ENCODE results near the gene MS4A18.
"Not testable (repeated sequence)": the region's sequence is repeated elsewhere in the genome, so short reads cannot be mapped to it uniquely, and the experiment has no call there.

Gene MS4A18

GRCh38 chr11:60740573-60740972 is 16.1 kb downstream of the MS4A18 start:
- no peak for DNase-seq

GRCh38 chr11:60741421-60741820 is 16.9 kb downstream of the MS4A18 start:
- DNase-seq = no peak

GRCh38 chr11:60743058-60743457 is 18.5 kb downstream of the MS4A18 start:
- DNase-seq = no peak

GRCh38 chr11:60744114-60744513 is 19.6 kb downstream of the MS4A18 start:
- DNase-seq = no peak

GRCh38 chr11:60747359-60747873 is 22.9 kb downstream of the MS4A18 start:
- no peak for DNase-seq

GRCh38 chr11:60748225-60748624 is 23.7 kb downstream of the MS4A18 start:
- DNase-seq = no peak

GRCh38 chr11:60748821-60749220 is 24.3 kb downstream of the MS4A18 start:
- DNase-seq = no peak

GRCh38 chr11:60750911-60751310 is 26.4 kb downstream of the MS4A18 start:
- DNase-seq = no peak

GRCh38 chr11:60753309-60753708 is 28.8 kb downstream of the MS4A18 start:
- DNase-seq = no peak

- DNase-seq = no peak
Observed at GRCh38 chr11:60754887-60755286, 30.4 kb downstream of the MS4A18 start.

GRCh38 chr11:60756307-60757032 is 31.9 kb downstream of the MS4A18 start, which contains the start of gene MS4A15:
Gene MS4A15, plus strand, starts transcription at chr11:60756867. Its CDS starts 6,867 bp downstream, at chr11:60763734.
- peak; percentile 6 for DNase-seq

GRCh38 chr11:60757231-60757800 is 32.8 kb downstream of the MS4A18 start:
- no peak for DNase-seq

GRCh38 chr11:60758671-60759070 is 34.2 kb downstream of the MS4A18 start:
- DNase-seq = not testable (repeated sequence)

GRCh38 chr11:60759438-60760225 is 35.1 kb downstream of the MS4A18 start:
- DNase-seq = not testable (repeated sequence)

- DNase-seq = no peak
Observed at GRCh38 chr11:60761436-60762190, 37.1 kb downstream of the MS4A18 start.

GRCh38 chr11:60762851-60763691 is 38.6 kb downstream of the MS4A18 start:
- DNase-seq = no peak

GRCh38 chr11:60763692-60764369 is 39.3 kb downstream of the MS4A18 start:
- no peak for DNase-seq

GRCh38 chr11:60764879-60765278 is 40.4 kb downstream of the MS4A18 start:
- DNase-seq = no peak

GRCh38 chr11:60765355-60765754 is 40.8 kb downstream of the MS4A18 start:
- no peak for DNase-seq

GRCh38 chr11:60766547-60766946 is 42.0 kb downstream of the MS4A18 start:
- no peak for DNase-seq

GRCh38 chr11:60767388-60767811 is 42.9 kb downstream of the MS4A18 start:
- DNase-seq = no peak
